Measurements from ENCODE around the gene TMBIM6.

Gene TMBIM6

DNA sequence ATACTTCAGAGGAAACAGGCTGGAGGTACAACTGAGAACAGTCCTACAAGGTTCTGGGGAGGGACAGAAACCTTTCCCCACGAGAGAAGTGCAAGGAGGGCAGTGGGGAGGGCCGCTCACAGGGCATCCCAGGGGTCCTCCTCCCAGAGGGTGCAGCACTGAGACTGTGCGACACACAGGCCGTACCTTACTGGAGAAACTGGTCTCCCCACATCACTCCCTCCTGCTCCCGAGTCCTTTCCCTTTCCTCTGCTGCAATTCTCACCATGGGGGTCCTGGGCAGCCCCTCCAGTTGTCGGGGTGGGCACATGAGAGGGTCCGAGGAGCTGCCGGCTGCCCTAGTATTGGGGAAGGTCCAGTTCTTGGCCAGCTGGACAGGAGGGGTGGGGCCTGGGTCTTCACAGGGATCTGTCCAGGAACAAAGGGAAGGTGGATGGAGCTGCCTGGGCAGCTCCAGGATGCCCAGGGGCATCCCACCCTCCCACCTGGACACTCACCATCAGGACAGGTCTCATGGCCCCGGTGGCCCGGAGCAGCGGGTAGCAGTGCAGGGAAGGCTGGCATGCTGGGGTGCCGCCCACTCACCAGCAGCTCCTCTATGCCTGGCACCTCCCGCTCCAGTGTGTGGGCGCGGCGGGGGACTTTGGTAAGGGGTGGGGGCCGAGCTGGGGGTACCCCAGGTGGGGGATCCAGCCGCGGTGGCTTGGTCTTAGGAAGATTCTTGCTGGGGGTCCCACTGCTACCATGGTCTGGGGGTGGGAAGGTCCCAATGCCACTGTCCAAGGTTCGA, 51.0 kb downstream of the TMBIM6 start:
- Histone ChIP-seq H3K4me2 (ENCODE audit: low read depth, low read length) (no peak overlapping the region), H3K79me2 (ENCODE audit: low read length) (no peaks in the 10 kb centered on the region), H2AFZ (ENCODE audit: low read length) (no peak overlapping the region), H3K9ac (ENCODE audit: low read length) (no peak overlapping the region), H3K27ac (ENCODE audit: low read length) (no peak overlapping the region), H4K20me1 (ENCODE audit: insufficient read depth, low read length) (no peaks in the 10 kb centered on the region), H3K9me3 (replicated peaks; ENCODE audit: insufficient read depth, low read length) (no peaks in the 10 kb centered on the region), H3K36me3 (replicated peaks; ENCODE audit: insufficient read depth, low read length) (no peaks in the 10 kb centered on the region), H3K9me2 (replicated peaks; ENCODE audit: insufficient read depth, low read length) (no peaks in the 10 kb centered on the region), H3K27me3 (replicated peaks; ENCODE audit: insufficient read depth, low read length) (peaks cover 11% of the 10 kb centered on the region), H3K4me3 (ENCODE audit: low read length) (no peak overlapping the region), H3K4me1 (ENCODE audit: low read length) (no peaks in the 10 kb centered on the region), H3F3A (ENCODE audit: insufficient read depth, low read length) (no peaks in the 10 kb centered on the region)
- no peak for DNase-seq
- no peak for TF ChIP-seq EZH2phosphoT487 (IDR thresholded peaks at IDR 0.05; ENCODE audit: low read length)

- no peak overlapping the region for H3K4me2 ChIP-seq (ENCODE audit: low read depth, low read length)
- no peaks in the 10 kb centered on the region for H3K9me3 ChIP-seq (replicated peaks; ENCODE audit: insufficient read depth, low read length)
- no peak overlapping the region for H3K4me3 ChIP-seq (ENCODE audit: low read length)
- no peak for DNase-seq
- TF ChIP-seq EZH2 (optimal IDR thresholded peaks at IDR 0.05; ENCODE audit: low read depth, low read length) (no peak), EZH2phosphoT487 (IDR thresholded peaks at IDR 0.05; ENCODE audit: low read length) (no peak)
- TF ChIP-seq, protein P1, sequence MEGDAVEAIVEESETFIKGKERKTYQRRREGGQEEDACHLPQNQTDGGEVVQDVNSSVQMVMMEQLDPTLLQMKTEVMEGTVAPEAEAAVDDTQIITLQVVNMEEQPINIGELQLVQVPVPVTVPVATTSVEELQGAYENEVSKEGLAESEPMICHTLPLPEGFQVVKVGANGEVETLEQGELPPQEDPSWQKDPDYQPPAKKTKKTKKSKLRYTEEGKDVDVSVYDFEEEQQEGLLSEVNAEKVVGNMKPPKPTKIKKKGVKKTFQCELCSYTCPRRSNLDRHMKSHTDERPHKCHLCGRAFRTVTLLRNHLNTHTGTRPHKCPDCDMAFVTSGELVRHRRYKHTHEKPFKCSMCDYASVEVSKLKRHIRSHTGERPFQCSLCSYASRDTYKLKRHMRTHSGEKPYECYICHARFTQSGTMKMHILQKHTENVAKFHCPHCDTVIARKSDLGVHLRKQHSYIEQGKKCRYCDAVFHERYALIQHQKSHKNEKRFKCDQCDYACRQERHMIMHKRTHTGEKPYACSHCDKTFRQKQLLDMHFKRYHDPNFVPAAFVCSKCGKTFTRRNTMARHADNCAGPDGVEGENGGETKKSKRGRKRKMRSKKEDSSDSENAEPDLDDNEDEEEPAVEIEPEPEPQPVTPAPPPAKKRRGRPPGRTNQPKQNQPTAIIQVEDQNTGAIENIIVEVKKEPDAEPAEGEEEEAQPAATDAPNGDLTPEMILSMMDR (IDR thresholded peaks at IDR 0.05; ENCODE audit: low read length) = no peak
- H2AFZ ChIP-seq (ENCODE audit: low read length) = no peak overlapping the region
- no peaks in the 10 kb centered on the region for H3K79me2 ChIP-seq (ENCODE audit: low read length)
- H4K20me1 ChIP-seq (ENCODE audit: insufficient read depth, low read length) = no peaks in the 10 kb centered on the region
- no peaks in the 10 kb centered on the region for H3F3A ChIP-seq (ENCODE audit: insufficient read depth, low read length)
- H3K27ac ChIP-seq (ENCODE audit: low read length) = no peak overlapping the region
- no peaks in the 10 kb centered on the region for H3K36me3 ChIP-seq (replicated peaks; ENCODE audit: insufficient read depth, low read length)
- H3K27me3 ChIP-seq (replicated peaks; ENCODE audit: insufficient read depth, low read length) = peaks cover 11% of the 10 kb centered on the region
- H3K9ac ChIP-seq (ENCODE audit: low read length) = no peak overlapping the region
- H3K9me2 ChIP-seq (replicated peaks; ENCODE audit: insufficient read depth, low read length) = no peaks in the 10 kb centered on the region
- no peaks in the 10 kb centered on the region for H3K4me1 ChIP-seq (ENCODE audit: low read length)
Observed at GRCh38 chr12:49792976-49793580, 51.7 kb downstream of the TMBIM6 start.

GRCh38 chr12:49793620-49794019, 52.3 kb downstream of the TMBIM6 start:
- H3K4me1 ChIP-seq (ENCODE audit: low read length) = no peaks in the 10 kb centered on the region
- H3K36me3 ChIP-seq (replicated peaks; ENCODE audit: insufficient read depth, low read length) = no peaks in the 10 kb centered on the region
- H2AFZ ChIP-seq (ENCODE audit: low read length) = no peak overlapping the region
- H3K4me2 ChIP-seq (ENCODE audit: low read depth, low read length) = no peak overlapping the region
- H3K27ac ChIP-seq (ENCODE audit: low read length) = no peak overlapping the region
- H3K79me2 ChIP-seq (ENCODE audit: low read length) = no peaks in the 10 kb centered on the region
- TF ChIP-seq, protein P1 (IDR thresholded peaks at IDR 0.05; ENCODE audit: low read length) = no peak
- TF ChIP-seq EZH2 (optimal IDR thresholded peaks at IDR 0.05; ENCODE audit: low read depth, low read length) = no peak
- no peak for TF ChIP-seq EZH2phosphoT487 (IDR thresholded peaks at IDR 0.05; ENCODE audit: low read length)
- no peaks in the 10 kb centered on the region for H3F3A ChIP-seq (ENCODE audit: insufficient read depth, low read length)
- H3K27me3 ChIP-seq (replicated peaks; ENCODE audit: insufficient read depth, low read length) = peaks cover 11% of the 10 kb centered on the region
- DNase-seq = no peak
- no peaks in the 10 kb centered on the region for H4K20me1 ChIP-seq (ENCODE audit: insufficient read depth, low read length)
- no peak overlapping the region for H3K9ac ChIP-seq (ENCODE audit: low read length)
- no peak overlapping the region for H3K4me3 ChIP-seq (ENCODE audit: low read length)
- H3K9me2 ChIP-seq (replicated peaks; ENCODE audit: insufficient read depth, low read length) = no peaks in the 10 kb centered on the region
- no peaks in the 10 kb centered on the region for H3K9me3 ChIP-seq (replicated peaks; ENCODE audit: insufficient read depth, low read length)

GRCh38 chr12:49794021-49794420, 52.7 kb downstream of the TMBIM6 start:
- H3K9me2 ChIP-seq (replicated peaks; ENCODE audit: insufficient read depth, low read length) = no peaks in the 10 kb centered on the region
- no peaks in the 10 kb centered on the region for H4K20me1 ChIP-seq (ENCODE audit: insufficient read depth, low read length)
- no peaks in the 10 kb centered on the region for H3F3A ChIP-seq (ENCODE audit: insufficient read depth, low read length)
- H3K79me2 ChIP-seq (ENCODE audit: low read length) = no peaks in the 10 kb centered on the region
- no peak overlapping the region for H3K4me3 ChIP-seq (ENCODE audit: low read length)
- DNase-seq = no peak
- no peaks in the 10 kb centered on the region for H3K36me3 ChIP-seq (replicated peaks; ENCODE audit: insufficient read depth, low read length)
- H3K9me3 ChIP-seq (replicated peaks; ENCODE audit: insufficient read depth, low read length) = no peaks in the 10 kb centered on the region
- no peak overlapping the region for H3K4me2 ChIP-seq (ENCODE audit: low read depth, low read length)
- TF ChIP-seq, protein P1 (IDR thresholded peaks at IDR 0.05; ENCODE audit: low read length) = no peak
- no peak for TF ChIP-seq EZH2 (optimal IDR thresholded peaks at IDR 0.05; ENCODE audit: low read depth, low read length)
- no peak for TF ChIP-seq EZH2phosphoT487 (IDR thresholded peaks at IDR 0.05; ENCODE audit: low read length)
- H3K27ac ChIP-seq (ENCODE audit: low read length) = no peak overlapping the region
- no peak overlapping the region for H2AFZ ChIP-seq (ENCODE audit: low read length)
- peaks cover 11% of the 10 kb centered on the region for H3K27me3 ChIP-seq (replicated peaks; ENCODE audit: insufficient read depth, low read length)
- H3K4me1 ChIP-seq (ENCODE audit: low read length) = no peaks in the 10 kb centered on the region
- no peak overlapping the region for H3K9ac ChIP-seq (ENCODE audit: low read length)
